ENCODE results near the gene PDXK.
A peak's percentile ranks its signal among the peaks of the same experiment; 100 is the strongest.

The PDXK gene

GRCh38 chr21:43785134-43785533 is 66.2 kb downstream of the PDXK start:
- DNase-seq = no peak

- DNase-seq = no peak
Observed at GRCh38 chr21:43786300-43786806, 67.4 kb downstream of the PDXK start.

- no peak for DNase-seq
Observed at GRCh38 chr21:43786807-43787440, 68.0 kb downstream of the PDXK start.

GRCh38 chr21:43789276-43790009 is 70.5 kb downstream of the PDXK start, which contains the start of gene RRP1:
Gene RRP1, plus strand, starts transcription at chr21:43789577. Its CDS starts 53 bp downstream, at chr21:43789630.
- DNase-seq = peak; percentile 76 to 81

GRCh38 chr21:43790010-43790524 is 71.1 kb downstream of the PDXK start:
- no peak for DNase-seq

- no peak for DNase-seq
Observed at GRCh38 chr21:43792406-43792805, 73.5 kb downstream of the PDXK start.

- no peak for DNase-seq
Observed at GRCh38 chr21:43793243-43793642, 74.3 kb downstream of the PDXK start.

GRCh38 chr21:43794311-43794710 is 75.4 kb downstream of the PDXK start:
- no peak for DNase-seq

GRCh38 chr21:43794857-43795256 is 75.9 kb downstream of the PDXK start:
- no peak for DNase-seq

- no peak for DNase-seq
Observed at GRCh38 chr21:43797415-43797814, 78.5 kb downstream of the PDXK start.

GRCh38 chr21:43797925-43798715 is 79.2 kb downstream of the PDXK start:
- no peak for DNase-seq

- no peak for DNase-seq
Observed at GRCh38 chr21:43799301-43799840, 80.4 kb downstream of the PDXK start.

GRCh38 chr21:43800124-43800523 is 81.2 kb downstream of the PDXK start:
- DNase-seq = no peak

GRCh38 chr21:43800566-43800965 is 81.6 kb downstream of the PDXK start:
- no peak for DNase-seq

GRCh38 chr21:43801006-43801783 is 82.3 kb downstream of the PDXK start:
- DNase-seq = no peak

- DNase-seq = no peak
Observed at GRCh38 chr21:43802713-43803313, 83.9 kb downstream of the PDXK start.

- DNase-seq = no peak
Observed at GRCh38 chr21:43803558-43804300, 84.8 kb downstream of the PDXK start.

- no peak for DNase-seq
Observed at GRCh38 chr21:43805275-43805800, 86.4 kb downstream of the PDXK start.

- no peak for DNase-seq
Observed at GRCh38 chr21:43806017-43806710, 87.2 kb downstream of the PDXK start.

- DNase-seq = no peak
Observed at GRCh38 chr21:43808367-43808766, 89.4 kb downstream of the PDXK start.

All from SHP77 (cell line).